Kidney capillary endothelial cell (primary cell): Measurements from ENCODE around the gene SEPHS2.
"Not testable (repeated sequence)": the region's sequence is repeated elsewhere in the genome, so short reads cannot be mapped to it uniquely, and the experiment has no call there.

Experiments
- DNase-seq: peaks from one replicate; pipeline ENCODE4 v3.0.0-alpha.2; 2018; ENCODE audit warnings: low spot score

Gene SEPHS2, protein sequence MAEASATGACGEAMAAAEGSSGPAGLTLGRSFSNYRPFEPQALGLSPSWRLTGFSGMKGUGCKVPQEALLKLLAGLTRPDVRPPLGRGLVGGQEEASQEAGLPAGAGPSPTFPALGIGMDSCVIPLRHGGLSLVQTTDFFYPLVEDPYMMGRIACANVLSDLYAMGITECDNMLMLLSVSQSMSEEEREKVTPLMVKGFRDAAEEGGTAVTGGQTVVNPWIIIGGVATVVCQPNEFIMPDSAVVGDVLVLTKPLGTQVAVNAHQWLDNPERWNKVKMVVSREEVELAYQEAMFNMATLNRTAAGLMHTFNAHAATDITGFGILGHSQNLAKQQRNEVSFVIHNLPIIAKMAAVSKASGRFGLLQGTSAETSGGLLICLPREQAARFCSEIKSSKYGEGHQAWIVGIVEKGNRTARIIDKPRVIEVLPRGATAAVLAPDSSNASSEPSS

DNA sequence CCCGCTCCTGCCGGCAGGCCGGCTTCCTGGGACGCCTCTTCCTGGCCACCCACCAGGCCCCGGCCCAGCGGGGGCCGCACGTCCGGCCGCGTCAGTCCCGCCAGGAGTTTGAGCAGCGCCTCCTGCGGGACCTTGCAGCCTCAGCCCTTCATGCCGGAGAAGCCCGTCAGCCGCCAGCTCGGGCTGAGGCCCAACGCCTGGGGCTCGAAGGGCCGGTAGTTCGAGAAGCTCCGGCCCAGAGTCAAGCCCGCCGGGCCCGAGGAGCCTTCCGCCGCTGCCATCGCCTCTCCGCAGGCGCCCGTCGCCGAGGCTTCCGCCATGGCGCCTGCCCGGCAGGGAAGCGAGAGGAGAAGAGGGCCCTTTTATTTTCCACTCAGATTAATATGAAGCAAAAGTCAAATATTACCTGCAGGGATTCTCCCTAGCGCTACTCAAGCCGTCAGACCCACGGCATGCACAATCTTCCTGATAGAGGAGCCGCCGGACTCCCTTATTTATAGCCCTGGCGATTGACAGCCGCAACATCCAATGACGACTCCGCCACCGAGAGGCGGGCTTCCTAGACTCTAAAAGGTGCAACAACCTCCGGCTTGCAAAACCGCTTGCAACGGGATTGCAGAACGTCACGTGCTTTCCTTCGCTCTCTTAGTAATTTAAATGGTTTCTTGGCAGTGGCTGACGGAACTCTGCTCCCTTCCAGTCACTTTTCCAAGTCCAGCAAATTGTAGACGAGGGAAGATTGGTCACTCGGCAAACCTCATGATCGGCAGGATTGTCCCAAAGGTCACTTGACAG is at the start of gene SEPHS2:
SEPHS2 (minus strand) TSS at position 467 of the 795 bp plus-strand sequence; CDS start at position 320, 147 bp downstream.
- peak; percentile 93 for DNase-seq

DNA sequence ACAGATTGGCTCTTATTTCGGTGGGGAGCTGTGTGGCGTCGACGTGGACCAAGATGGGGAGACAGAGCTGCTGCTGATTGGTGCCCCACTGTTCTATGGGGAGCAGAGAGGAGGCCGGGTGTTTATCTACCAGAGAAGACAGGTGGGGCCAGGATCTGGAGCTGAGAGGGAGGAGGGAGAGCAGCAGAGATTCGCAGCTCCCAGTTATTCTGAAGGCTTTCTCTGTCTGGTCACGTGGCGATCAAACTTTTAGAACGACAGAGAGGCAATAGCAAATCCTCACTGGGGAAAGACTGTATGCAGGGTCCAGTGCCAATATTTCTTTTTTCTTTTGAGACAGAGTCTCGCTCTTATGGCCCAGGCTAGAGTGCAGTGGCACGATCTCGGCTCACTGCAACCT is 49.0 kb upstream of the SEPHS2 start:
- no peak for DNase-seq

DNA sequence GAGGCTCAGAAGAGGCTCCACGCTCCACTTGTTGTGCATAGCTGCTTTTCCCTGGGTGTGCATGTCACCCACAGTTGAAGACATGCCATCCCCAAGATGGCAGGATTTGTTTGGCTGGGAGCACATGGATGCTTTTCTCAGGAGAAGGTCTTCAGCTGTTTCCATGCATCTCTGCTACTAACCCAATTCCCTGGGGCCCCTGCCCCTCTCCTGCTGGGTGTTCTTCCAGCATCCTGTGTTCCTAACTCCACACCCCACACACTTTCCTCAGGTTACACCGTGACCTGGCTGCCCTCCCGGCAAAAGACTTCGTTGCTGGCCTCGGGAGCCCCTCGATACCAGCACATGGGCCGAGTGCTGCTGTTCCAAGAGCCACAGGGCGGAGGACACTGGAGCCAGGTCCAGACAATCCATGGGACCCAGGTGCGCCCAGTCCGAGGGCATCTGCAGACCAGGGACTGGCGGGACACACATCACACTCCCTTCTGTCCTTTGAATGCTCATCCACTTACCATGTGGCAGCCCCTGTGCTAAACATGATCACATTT is 48.3 kb upstream of the SEPHS2 start:
- DNase-seq = no peak

DNA sequence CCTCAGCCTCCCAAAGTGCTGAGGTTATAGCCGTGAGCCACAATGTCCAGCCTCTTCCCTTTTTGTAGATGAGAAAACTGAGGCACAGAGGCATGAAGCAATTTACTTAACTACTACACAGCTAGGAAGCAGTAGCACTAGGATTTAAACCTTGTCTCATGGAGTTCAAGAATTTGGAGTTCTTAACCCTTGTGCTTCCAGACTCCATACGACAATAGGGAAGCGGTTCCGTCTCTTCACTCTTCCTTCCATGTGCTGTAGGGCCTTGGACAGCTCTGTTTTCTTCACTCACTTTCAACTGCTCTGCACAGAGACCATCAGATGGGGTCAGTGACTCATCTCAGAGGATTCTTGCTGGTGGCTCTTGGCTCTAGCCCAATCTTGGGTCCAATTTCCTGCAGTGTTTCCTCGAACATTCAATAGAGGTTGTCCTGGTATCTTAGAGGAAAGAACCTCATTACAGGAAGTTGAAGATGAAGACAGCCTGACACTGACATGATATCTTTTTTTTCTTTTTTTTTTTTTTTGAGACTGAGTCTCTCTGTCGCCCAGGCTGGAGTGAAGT is 46.2 kb upstream of the SEPHS2 start:
- peak; percentile 78 for DNase-seq

DNA sequence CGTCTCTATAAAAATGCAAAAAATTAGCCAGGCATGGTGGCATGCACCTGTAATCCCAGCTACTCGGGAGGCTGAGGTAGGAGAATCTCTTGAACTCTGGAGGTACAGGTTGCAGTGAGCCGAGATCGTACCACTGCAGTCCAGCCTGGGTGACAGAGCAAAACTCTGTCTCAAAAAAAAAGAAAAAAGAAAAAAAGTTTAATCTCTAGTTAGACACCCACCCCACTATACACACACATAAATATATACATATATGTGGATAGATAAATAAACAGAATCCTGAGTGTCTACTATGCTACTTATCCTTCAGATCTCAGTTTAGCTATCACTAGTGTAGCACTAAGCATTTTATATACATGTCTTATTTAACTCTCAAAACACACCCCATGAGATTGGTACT is 45.6 kb upstream of the SEPHS2 start:
- no peak for DNase-seq

DNA sequence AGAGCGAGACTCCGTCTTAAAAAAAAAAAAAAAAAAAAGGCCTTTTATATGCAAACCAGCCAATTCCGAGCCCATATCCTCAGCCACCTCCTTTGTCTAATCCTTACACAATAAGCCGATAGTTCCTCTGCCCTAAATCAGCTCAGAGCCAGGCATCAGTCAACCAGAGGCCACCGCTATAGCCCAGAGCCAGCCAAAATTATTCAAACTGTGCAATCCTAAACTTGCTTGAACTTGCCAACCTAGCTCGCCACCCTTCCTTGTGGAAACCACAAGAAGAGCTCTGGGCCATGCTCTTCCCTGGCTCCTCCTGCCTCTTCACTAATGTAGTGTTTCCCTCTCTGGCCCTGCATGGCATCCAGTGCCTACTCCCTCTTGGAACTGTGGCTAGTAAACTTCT is 44.5 kb upstream of the SEPHS2 start:
- DNase-seq = no peak

DNA sequence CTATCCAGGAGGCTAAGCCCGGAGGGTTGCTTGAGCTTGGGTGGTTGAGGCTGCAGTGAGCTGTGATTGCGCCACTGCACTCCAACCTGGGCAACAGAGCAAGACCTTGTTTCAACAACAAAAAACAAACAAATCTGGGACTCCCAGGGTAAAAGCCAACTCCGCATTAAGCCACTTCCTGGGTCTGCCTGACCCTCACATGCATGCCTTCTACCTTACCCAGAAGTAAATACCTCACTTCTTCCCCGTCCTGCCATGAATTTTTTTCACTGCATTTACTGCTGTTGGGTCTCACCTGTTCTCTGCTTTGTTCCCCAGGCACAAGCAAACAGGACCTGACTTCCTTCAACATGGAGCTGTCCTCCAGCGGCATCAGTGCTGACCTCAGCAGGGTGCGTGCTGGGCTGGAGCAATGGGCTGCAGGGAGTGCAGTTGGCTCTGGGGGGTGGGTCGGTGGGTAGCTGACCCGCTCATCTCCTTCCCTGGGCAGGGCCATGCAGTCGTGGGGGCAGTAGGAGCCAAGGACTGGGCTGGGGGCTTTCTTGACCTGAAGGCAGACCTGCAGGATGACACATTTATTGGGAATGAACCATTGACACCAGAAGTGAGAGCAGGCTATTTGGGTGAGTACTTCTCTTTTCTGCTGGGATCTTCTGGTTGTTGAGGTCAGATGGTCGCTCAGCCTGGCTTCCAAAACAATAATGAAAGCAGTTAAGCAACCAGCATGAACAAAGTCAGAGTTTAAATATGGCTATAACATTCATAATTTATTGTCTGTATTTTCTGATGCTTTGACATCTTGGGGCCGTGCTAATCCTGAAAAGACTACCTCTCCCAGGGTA is 43.3 kb upstream of the SEPHS2 start:
- DNase-seq = no peak

DNA sequence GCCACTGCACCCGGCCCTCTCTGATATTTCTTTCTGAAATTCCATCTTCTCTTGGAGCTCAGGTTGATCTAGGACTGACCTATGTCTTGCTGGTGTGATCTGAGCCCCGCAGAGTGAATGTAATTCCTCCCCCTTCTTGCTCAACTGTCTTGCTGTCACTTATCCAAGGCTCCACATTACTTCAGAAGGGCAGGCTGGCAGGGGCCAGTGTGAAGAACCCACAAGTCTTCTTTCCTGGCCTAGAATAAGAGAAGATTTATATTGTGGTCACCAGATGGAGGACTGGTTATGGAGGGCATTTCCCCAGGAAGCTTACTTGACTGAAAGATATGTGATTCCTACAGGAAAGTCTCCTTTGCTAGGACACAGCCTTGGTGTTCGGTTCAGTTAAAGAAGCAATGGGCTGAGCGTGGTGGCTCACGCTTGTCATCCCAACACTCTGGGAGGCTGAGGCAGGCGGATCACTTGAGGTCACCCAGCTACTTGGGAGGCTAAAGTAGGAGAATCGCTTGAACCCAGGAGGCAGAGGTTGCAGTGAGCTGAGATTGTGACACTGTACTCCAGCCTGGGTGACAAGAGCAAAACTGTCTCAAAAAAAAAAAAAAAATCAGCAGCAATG is 40.3 kb upstream of the SEPHS2 start:
- peak; percentile 30 for DNase-seq

DNA sequence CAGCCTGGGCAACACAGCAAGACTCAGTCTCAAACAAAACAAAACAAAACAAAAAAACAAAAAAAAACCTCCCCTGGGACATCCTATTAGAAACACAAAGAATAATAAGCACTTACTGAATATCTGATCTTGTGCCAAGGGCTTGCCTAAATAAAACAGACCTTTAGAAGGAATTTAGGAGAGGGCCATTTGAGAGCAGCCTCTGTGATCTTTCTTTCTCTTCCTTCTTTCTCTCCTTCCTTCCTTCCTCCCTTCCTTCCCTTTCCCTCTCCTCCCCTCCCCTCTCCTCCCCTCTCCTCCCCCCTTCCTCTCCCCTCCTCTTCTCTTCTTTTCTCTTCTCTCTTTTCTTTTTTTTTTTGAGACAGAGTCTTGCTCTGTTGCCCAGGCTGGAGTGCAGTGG is 39.2 kb upstream of the SEPHS2 start:
- DNase-seq = no peak

DNA sequence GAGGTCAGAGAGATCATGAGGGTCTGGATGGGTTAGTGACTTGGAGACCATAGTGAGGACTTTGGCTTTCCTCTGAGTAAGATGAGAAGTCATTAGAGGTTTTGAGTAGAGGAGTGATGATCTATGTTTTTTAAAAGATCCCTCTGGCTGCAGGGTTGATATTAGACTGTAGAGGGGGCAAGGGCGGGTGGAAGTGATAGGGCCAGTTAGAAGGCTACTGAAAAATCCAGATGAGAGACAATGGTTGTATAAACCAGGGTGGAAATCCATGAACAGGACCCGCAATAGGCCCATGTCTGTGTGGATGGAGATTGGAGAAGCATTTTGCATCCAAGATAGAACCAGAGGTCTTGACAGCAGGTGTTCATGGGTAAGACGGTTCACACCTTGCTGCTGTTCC is 36.7 kb upstream of the SEPHS2 start:
- DNase-seq = no peak

DNA sequence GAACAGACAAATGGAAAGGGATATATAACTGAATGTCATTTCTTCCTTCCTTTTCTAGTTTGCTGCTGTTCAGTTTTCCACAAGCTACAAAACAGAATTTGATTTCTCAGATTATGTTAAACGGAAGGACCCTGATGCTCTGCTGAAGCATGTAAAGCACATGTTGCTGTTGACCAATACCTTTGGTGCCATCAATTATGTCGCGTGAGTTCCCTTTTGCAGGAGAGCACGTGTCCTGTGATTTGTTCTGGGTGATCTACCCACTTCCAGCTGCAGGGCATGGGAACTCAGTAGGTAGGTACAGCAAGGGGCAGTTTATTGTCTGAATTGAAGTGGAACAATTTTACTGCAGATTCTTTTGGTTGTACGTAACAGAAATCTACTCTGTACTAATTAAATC is 35.7 kb upstream of the SEPHS2 start:
- DNase-seq = no peak

DNA sequence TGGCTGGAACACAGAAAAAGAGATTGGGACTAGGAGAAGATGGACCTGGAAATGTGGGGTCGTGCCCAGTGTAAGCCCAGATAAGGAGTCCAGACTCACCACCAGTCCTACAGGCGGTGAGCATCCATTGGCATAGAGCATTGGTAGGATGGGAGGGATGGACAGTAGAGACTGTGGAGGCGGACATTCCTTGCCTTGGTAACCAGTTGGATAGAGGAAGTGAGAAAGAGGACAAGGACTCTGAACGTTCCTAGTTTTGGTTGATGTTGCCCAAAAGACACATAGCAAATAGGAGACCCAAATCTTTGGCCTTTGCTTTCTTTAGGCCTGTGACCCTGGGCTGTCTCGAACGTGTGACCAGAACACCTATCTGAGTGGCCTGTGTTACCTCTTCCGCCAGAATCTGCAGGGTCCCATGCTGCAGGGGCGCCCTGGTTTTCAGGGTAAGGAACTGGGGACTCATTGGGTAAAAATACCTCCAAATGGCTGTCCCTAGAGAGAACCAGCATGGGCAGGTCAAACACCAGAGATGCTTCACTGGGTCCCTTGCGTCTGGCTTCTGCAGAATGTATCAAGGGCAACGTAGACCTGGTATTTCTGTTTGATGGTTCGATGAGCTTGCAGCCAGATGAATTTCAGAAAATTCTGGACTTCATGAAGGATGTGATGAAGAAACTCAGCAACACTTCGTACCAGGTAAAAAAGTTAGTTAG is 33.2 kb upstream of the SEPHS2 start:
- no peak for DNase-seq

DNA sequence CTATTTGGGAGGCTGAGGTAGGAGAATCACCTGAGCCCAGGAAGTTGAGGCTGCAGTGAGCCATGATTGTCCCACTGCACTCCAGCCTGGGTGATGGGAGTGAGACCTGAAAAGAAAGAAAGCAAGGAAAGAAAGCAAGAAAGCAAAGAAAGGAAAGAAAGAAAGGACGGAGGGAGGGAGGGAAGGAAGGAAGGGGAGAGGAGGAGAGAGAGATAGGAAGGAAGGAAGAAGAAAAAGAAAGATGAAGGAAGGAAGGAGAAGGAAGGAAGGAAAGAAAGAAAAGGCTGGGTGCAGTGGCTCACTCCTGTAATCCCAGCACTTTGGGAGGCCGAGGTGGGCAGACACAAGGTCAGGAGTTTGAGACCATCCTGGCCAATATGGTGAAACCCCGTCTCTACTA is 32.1 kb upstream of the SEPHS2 start:
- DNase-seq = not testable (repeated sequence)

DNA sequence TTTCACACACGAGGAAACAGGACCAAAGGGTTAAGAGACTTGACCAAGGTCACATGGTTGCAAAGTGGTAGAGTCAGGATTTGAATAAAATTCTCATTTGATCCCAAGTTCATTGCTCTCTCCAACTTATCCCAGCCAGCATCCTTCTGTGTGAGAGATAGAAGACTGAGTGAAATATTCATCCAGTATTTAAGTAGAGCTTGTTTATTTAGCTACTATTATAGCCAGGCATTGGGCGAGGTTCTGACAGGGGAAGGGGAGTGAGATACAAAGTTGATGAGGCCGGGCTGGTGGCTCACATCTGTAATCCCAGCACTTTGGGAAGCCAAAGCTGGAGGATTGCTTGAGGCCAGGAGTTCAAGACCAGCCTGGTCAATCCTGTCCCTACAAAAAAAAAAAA is 31.3 kb upstream of the SEPHS2 start:
- DNase-seq = no peak

DNA sequence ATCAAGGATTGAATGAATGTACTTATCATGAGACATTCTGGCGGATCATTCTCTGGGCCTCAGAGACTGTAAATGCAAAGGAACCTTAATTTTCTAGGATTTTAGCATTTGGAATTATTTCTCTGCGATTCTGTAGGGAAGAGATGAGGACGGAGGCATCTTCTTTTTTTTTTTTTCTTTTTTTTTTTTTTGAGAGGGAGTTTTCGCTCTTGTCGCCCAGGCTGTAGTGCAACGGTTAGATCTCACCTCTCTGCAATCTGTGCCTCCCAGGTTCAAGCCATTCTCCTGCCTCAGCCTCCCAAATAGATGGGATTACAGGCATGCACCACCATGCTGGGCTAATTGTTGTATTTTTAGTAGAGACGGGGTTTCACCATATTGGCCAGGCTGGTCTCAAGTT is 29.0 kb upstream of the SEPHS2 start:
- DNase-seq = no peak

DNA sequence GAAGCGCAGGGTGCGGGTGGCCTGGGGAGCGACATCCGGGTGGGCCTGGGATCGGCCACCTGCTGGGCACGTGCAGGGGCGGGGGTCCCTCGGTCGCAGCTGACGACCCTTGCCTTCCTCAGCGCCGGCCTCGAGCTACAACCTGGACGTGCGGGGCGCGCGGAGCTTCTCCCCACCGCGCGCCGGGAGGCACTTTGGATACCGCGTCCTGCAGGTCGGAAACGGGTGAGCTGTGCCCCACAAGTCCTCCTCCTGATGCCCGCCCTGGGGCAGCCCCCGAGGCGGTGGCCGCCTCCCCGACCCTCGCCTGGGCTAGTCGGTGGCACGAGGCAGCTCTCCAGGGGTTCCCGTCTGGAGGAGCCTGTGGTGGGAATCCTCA is 28.4 kb upstream of the SEPHS2 start:
- no peak for DNase-seq

DNA sequence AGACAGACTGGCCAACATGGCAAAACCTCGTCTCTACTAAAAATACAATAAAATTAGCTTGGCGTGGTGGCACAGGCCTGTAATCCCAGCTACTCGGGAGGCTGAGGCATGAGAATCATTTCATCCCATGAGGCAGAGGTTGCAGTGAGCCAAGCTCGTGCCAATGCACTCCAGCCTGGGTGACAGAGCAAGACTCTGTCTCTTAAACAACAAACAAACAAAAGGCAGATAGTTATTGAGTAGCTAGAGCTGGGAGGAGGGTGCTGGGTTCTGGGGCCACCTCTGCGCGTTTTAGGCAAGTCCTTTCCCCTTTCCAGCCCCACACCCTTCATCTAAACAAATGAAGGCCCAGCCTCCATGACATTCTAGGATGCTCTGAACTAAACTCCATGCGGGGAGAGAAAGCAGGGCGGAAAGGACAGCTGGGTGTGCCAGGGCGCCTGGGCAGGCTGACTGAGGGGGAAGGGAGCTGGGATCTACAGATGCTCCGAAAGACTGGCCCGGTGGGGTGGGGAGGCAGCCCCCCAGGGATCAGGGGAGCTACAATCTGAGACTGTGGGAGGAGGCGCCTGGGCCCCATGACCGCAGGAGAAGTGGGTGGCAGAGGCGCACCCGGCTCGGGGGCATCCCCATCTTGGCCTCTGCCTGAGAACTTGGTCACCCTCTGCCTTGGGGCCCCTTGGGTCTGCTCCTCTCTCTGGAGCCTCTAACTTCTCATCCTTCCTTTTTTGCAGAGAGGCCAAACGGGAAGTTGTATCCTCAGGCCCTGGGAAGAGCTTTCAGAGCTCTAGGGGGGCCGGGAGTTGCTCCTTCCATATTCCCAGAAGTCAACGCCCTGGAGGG is 27.8 kb upstream of the SEPHS2 start:
- DNase-seq = no peak

DNA sequence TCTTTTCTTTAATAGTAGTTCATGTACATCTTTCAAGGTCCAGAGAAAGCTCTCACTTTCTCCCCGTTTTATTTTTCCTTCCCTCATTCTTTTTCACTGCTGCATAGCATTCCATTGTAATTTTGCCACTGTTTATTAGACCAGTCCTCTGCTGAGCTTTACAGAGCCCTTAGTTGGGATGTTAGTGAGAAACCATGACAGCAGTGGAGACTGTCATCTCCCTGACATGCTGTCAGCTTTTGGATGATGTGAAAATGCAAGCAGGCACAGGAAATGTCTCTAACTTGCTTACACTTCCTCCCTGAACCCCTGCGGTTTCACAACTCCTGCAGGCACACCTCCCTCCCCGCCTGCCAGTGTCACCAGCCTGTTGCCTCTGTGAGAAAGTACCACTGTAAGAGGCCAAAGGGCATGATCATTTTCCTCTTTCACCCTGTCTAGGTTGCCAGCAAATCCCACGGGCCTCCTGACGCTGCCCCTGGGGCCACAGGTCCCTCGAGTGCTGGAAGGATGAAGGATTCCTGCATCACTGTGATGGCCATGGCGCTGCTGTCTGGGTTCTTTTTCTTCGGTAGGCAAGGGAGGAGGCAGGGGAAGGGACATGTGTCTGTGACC is 26.8 kb upstream of the SEPHS2 start, which contains the start of gene ITGAL:
ITGAL (plus strand) TSS at position 415 of the 615 bp plus-strand sequence; CDS start at position 511, 96 bp downstream.
- DNase-seq = no peak

DNA sequence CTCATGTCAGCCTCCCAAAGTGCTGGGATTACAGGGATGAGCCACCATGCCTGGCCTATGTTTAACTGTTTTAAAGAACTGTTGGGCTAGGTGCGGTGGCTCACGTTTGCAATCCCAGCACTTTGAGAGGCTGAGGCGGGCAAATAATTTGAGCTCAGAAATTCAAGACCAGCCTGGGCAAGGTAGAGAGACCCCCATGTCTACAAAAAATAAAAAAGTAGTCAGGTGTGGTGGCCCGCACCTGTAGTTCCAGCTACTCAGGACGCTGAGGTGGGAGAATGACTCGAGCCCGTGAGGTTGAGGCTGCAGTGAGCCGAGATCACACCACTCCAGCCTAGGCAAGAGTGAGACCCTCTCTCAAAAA is 24.9 kb upstream of the SEPHS2 start:
- DNase-seq = no peak
